Measurements from ENCODE around the gene CDH6.

CDH6 gene

DNA sequence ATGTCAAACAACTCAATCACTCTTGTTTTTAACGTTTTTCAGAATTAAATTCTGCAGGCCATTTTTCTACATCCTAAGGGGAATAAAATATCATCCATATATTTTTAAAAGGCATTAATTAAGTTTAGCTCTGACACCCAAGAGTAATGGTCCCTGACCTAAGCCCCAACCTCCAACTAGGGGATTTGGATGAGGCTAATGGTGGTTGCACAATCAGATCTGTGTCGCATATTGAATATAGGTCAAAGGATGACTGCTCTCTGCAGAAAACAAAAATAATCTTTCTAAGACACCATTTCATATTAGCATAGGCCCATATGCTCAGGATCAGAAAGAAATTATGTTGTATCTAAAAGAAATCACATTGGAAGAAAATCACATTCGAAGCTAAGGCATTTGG is 20.7 kb downstream of the CDH6 start:
- H3K36me3 Mint-ChIP-seq (ENCODE audit: low read depth), result no peaks in the 10 kb centered on the region
- peaks cover 7% of the 10 kb centered on the region for H3K4me1 Mint-ChIP-seq
- TF ChIP-seq, protein P1, sequence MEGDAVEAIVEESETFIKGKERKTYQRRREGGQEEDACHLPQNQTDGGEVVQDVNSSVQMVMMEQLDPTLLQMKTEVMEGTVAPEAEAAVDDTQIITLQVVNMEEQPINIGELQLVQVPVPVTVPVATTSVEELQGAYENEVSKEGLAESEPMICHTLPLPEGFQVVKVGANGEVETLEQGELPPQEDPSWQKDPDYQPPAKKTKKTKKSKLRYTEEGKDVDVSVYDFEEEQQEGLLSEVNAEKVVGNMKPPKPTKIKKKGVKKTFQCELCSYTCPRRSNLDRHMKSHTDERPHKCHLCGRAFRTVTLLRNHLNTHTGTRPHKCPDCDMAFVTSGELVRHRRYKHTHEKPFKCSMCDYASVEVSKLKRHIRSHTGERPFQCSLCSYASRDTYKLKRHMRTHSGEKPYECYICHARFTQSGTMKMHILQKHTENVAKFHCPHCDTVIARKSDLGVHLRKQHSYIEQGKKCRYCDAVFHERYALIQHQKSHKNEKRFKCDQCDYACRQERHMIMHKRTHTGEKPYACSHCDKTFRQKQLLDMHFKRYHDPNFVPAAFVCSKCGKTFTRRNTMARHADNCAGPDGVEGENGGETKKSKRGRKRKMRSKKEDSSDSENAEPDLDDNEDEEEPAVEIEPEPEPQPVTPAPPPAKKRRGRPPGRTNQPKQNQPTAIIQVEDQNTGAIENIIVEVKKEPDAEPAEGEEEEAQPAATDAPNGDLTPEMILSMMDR (IDR thresholded peaks at IDR 0.05; ENCODE audit: unreplicated experiment in 3 of 3), result no peak
- no peaks in the 10 kb centered on the region for H3K27me3 Mint-ChIP-seq (ENCODE audit: low read depth)
- no peaks in the 10 kb centered on the region for H3K9me3 Mint-ChIP-seq
- peak overlapping the region; percentile 96 to 98 (median 96) for H3K27ac Mint-ChIP-seq
- peak overlapping the region in 1 of 3 experiments; percentile 9 for H3K4me3 Mint-ChIP-seq

DNA sequence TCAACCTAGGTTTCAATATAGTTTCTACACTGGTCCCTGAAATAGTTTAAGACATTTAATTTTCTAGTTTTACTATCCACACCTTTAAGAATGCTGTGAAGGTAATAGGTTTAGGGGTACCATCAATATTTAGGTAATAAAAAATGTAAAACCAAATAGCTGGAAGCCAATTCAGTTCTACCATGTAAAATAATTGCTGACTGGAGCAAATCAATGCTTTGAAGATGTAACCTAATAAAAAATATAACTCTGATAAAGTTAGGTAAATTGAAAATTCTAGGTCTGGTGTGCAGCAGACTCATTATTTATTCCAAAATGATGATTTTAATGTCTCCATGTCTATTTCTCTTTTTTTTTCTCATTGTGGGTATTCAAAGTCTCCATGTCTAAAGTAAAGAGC is 21.8 kb downstream of the CDH6 start:
- H3K27me3 Mint-ChIP-seq (ENCODE audit: low read depth), result no peaks in the 10 kb centered on the region
- no peak overlapping the region for H3K4me3 Mint-ChIP-seq
- no peaks in the 10 kb centered on the region for H3K9me3 Mint-ChIP-seq
- no peaks in the 10 kb centered on the region for H3K36me3 Mint-ChIP-seq (ENCODE audit: low read depth)
- H3K4me1 Mint-ChIP-seq, result peaks cover 5% of the 10 kb centered on the region
- TF ChIP-seq, protein P1 (IDR thresholded peaks at IDR 0.05; ENCODE audit: unreplicated experiment in 3 of 3), result no peak
- H3K27ac Mint-ChIP-seq, result peak overlapping the region in 1 of 3 experiments; percentile 76

DNA sequence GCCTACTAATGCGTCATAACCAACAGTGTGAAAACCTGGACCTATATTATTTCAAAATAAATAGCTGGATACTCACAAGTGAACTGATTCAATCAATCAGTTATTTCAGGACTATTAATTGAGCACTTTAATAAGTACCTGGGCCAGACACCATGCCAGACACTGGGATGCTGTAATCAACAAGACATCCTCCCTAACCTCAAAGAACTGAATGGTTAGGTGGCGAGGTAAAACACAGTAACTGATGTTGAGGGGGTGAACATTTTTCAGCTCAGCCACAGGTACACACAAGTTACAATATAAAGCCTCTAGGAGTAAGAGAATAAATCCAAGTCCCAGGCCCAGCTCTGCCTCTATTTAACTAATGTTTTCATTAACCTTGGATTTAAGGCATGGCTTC is 24.0 kb downstream of the CDH6 start:
- Mint-ChIP-seq H3K4me1 (peaks cover 5% of the 10 kb centered on the region), H3K9me3 (no peaks in the 10 kb centered on the region), H3K27me3 (ENCODE audit: low read depth) (no peaks in the 10 kb centered on the region), H3K27ac (peak overlapping the region in 1 of 3 experiments; percentile 46), H3K36me3 (ENCODE audit: low read depth) (no peaks in the 10 kb centered on the region), H3K4me3 (no peak overlapping the region)
- TF ChIP-seq, protein P1 (IDR thresholded peaks at IDR 0.05; ENCODE audit: unreplicated experiment in 3 of 3), result no peak

DNA sequence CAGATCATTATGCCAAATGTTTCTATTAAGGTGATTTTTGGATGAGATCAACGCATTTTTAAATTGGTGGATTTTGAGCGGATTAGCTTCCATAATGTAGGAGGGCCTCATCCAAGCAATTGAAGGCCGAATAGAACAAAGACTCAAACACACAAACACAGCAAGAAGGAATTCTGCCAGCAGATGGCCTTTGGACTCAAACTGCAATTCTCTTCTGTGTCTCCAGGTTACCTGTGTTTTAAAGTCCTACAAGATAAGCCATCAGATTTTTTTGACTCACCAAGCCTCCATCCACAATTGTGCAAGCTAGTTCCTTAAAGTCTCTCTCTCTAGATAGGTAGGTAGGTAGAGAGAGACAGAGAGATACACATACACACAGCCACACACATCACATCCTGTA is 25.5 kb downstream of the CDH6 start:
- no peak overlapping the region for H3K4me3 Mint-ChIP-seq
- H3K9me3 Mint-ChIP-seq, result no peaks in the 10 kb centered on the region
- peaks cover 3% of the 10 kb centered on the region for H3K36me3 Mint-ChIP-seq (ENCODE audit: low read depth)
- TF ChIP-seq, protein P1 (IDR thresholded peaks at IDR 0.05; ENCODE audit: unreplicated experiment in 3 of 3), result no peak
- H3K27ac Mint-ChIP-seq, result peak overlapping the region; percentile 3 to 63 (median 53)
- H3K4me1 Mint-ChIP-seq, result no peaks in the 10 kb centered on the region
- H3K27me3 Mint-ChIP-seq (ENCODE audit: low read depth), result no peaks in the 10 kb centered on the region

DNA sequence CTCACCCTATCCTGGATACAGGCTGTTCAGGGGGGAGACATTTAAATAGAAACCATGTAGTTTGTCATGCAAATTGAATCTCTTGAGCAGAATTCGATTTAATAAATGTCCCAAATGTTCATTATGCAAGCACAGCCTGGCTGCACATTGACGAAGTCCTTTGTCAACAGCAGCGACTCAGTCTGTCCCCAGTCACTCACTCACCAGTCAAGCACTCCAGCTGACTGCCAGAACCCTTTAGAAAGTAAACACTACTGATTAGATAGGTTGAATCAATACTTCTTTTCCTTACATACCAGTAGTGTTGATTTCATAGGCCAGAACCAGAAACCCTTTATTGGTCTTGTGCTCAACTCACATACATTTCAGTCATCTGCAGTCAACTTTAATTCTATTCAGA is 27.5 kb downstream of the CDH6 start:
- no peaks in the 10 kb centered on the region for H3K27me3 Mint-ChIP-seq (ENCODE audit: low read depth)
- TF ChIP-seq, protein P1 (IDR thresholded peaks at IDR 0.05; ENCODE audit: unreplicated experiment in 3 of 3), result no peak
- H3K9me3 Mint-ChIP-seq, result no peaks in the 10 kb centered on the region
- no peak overlapping the region for H3K4me3 Mint-ChIP-seq
- peaks cover 14% of the 10 kb centered on the region for H3K36me3 Mint-ChIP-seq (ENCODE audit: low read depth)
- H3K27ac Mint-ChIP-seq, result no peak overlapping the region
- no peaks in the 10 kb centered on the region for H3K4me1 Mint-ChIP-seq

DNA sequence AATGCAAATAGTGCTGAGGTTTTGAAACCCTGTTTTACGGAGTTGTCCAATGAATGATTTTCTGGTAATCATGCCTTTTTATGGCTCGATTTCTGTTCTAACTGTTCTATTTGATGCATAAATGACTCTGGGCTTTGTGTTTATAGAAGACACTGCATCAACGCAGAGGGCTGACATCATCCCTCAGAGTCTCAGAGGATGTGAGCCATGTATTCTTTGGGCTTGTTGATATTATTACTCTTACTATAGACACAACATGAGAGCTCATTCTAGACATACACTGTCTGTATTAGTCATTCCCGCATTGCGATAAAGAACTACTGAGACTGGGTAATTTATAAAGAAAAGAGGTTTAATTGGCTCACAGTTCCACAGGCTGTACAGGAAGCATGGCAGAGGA is 31.6 kb downstream of the CDH6 start:
- Mint-ChIP-seq H3K36me3 (ENCODE audit: low read depth) (peaks cover 30% of the 10 kb centered on the region), H3K27me3 (ENCODE audit: low read depth) (no peaks in the 10 kb centered on the region), H3K4me1 (peaks cover 18% of the 10 kb centered on the region), H3K27ac (no peak overlapping the region), H3K9me3 (no peaks in the 10 kb centered on the region), H3K4me3 (no peak overlapping the region)
- TF ChIP-seq, protein P1 (IDR thresholded peaks at IDR 0.05; ENCODE audit: unreplicated experiment in 3 of 3), result no peak
